OCI-LY7 (cell line): Measurements from ENCODE around the gene COLEC12. TPM values are rescaled to one million over a fixed set of nuclear protein-coding genes. Genes with fewer than 3 reads are reported as not detected.

Source experiments
- BruUV-seq: library from RNA; stranded (reverse); fragments of 400-500 nt; replicated peaks from 2 replicates; lab custom pipeline; 2021; lab: Mats Ljungman, UMichigan
- CTCF ChIA-PET: fragments of 300-600 bp; sonication (Branson Sonifier 250); formaldehyde crosslinking; loops from one replicate; lab custom pipeline; 2022; ENCODE audit warnings: antibody characterized with exemption; ENCODE audit not compliant: unreplicated experiment; lab: Charles Lee
- POLR2A ChIA-PET: fragments of 300-600 bp; sonication (Branson Sonifier 250); formaldehyde crosslinking; loops from one replicate; lab custom pipeline; 2022; ENCODE audit warnings: antibody characterized with exemption; lab: Charles Lee
- DNase-seq: peaks from one replicate; pipeline ENCODE4 v3.0.0-alpha.2; 2015; ENCODE audit warnings: low spot score
- H2AFZ ChIP-seq: fragments of 200-600 bp; sonication (generic), shearing (Covaris generic); 2 replicates; pipeline ENCODE4 v1.6.1; 2014; ENCODE audit warnings: mild to moderate bottlenecking, antibody characterized with exemption, low read length, moderate library complexity
- H3K27ac ChIP-seq: fragments of 200-600 bp; sonication (generic); 2 replicates; pipeline ENCODE4 v1.5.1; 2014; ENCODE audit warnings: mixed run types, low read depth, mild to moderate bottlenecking, moderate library complexity, low read length, inconsistent platforms; ENCODE audit not compliant: poor library complexity, severe bottlenecking
- H3K36me3 ChIP-seq: fragments of 200-600 bp; sonication (generic); 2 replicates; pipeline ENCODE4 v1.6.1; 2014; ENCODE audit warnings: mild to moderate bottlenecking, antibody characterized with exemption, low read length, moderate library complexity, mixed read lengths; ENCODE audit not compliant: insufficient read depth
- H3K4me1 ChIP-seq: fragments of 200-600 bp; sonication (generic); 2 replicates; pipeline ENCODE4 v1.5.1; 2014; ENCODE audit warnings: mild to moderate bottlenecking, low read length; ENCODE audit not compliant: insufficient read depth, poor library complexity, severe bottlenecking
- H3K4me2 ChIP-seq: fragments of 200-600 bp; sonication (generic); 2 replicates; pipeline ENCODE4 v1.6.1; 2014; ENCODE audit warnings: mild to moderate bottlenecking, low read length
- H3K4me3 ChIP-seq: fragments of 200-600 bp; sonication (generic); 2 replicates; pipeline ENCODE4 v1.5.1; 2014; ENCODE audit warnings: mild to moderate bottlenecking, low read depth, low read length; ENCODE audit not compliant: poor library complexity, severe bottlenecking
- H3K79me2 ChIP-seq: fragments of 200-600 bp; sonication (generic); 2 replicates; pipeline ENCODE4 v1.6.1; 2016; ENCODE audit warnings: low read depth, mild to moderate bottlenecking, low read length, moderate library complexity, mixed read lengths; ENCODE audit not compliant: insufficient read depth
- H3K9me2 ChIP-seq: fragments of 200-600 bp; sonication (generic); 2 replicates; pipeline ENCODE4 v1.6.1; 2016; ENCODE audit warnings: mild to moderate bottlenecking, low read length, mixed read lengths; ENCODE audit not compliant: insufficient read depth
- H3K9me3 ChIP-seq: fragments of 200-600 bp; sonication (generic); 2 replicates; pipeline ENCODE4 v1.6.1; 2014; ENCODE audit warnings: mild to moderate bottlenecking, mixed run types, low read length, mixed read lengths
- H4K20me1 ChIP-seq: fragments of 200-600 bp; sonication (generic); 2 replicates; pipeline ENCODE4 v1.6.1; 2014; ENCODE audit warnings: mild to moderate bottlenecking, antibody characterized with exemption, low read length, moderate library complexity, mixed read lengths; ENCODE audit not compliant: insufficient read depth
- CTCF ChIP-seq: fragments of 200-600 bp; sonication (generic); conservative IDR thresholded peaks from 2 replicates; pipeline ENCODE4 v1.5.1; 2014; ENCODE audit warnings: mild to moderate bottlenecking, antibody characterized with exemption, low read length, moderate library complexity, mixed read lengths
- EZH2phosphoT487 ChIP-seq: fragments of 200-600 bp; sonication (generic); IDR thresholded peaks from 2 replicates; pipeline ENCODE4 v1.6.1; 2018; ENCODE audit warnings: low read depth, borderline replicate concordance, mild to moderate bottlenecking, mixed run types, antibody characterized with exemption, low read length, moderate library complexity, mixed read lengths
- intact Hi-C: fragments of 100-400 bp; cut with micrococcal nuclease; formaldehyde crosslinking; loops from one replicate; pipeline ENCODE4 v1.10.0; 2022; ENCODE audit not compliant: unreplicated experiment
- total RNA-seq, 2 experiments: library from RNA; depleted of rRNA in 1 of 2; stranded (reverse); fragments of >200 nt in 1 of 2; shearing (Covaris generic) in 1 of 2; gene quantifications; 2 replicates each; pipeline ENCODE4 v1.2.3, GENCODE V29; 2014 to 2022

Gene COLEC12
- total RNA-seq, 2 experiments from 2014 or later, result not detected

GRCh38 chr18:499776-500631 lies 497 bp downstream of the COLEC12 start:
- no peaks in the 10 kb centered on the region for H4K20me1 ChIP-seq
- no peak for TF ChIP-seq EZH2phosphoT487
- TF ChIP-seq CTCF, result no peak
- DNase-seq, result no peak
- H3K9me2 ChIP-seq, result no peaks in the 10 kb centered on the region
- BruUV-seq, result no TSS peak
- no peak overlapping the region for H3K4me3 ChIP-seq
- no peaks in the 10 kb centered on the region for H3K79me2 ChIP-seq
- H3K9me3 ChIP-seq, result no peaks in the 10 kb centered on the region
- no peak overlapping the region for H2AFZ ChIP-seq
- no peaks in the 10 kb centered on the region for H3K4me1 ChIP-seq
- no peak overlapping the region for H3K4me2 ChIP-seq
- H3K36me3 ChIP-seq, result no peaks in the 10 kb centered on the region
- CTCF ChIA-PET, result no interaction called here
- H3K27ac ChIP-seq, result no peak overlapping the region
- intact Hi-C loops, result no loop called here
- POLR2A ChIA-PET, result no interaction called here

DNA sequence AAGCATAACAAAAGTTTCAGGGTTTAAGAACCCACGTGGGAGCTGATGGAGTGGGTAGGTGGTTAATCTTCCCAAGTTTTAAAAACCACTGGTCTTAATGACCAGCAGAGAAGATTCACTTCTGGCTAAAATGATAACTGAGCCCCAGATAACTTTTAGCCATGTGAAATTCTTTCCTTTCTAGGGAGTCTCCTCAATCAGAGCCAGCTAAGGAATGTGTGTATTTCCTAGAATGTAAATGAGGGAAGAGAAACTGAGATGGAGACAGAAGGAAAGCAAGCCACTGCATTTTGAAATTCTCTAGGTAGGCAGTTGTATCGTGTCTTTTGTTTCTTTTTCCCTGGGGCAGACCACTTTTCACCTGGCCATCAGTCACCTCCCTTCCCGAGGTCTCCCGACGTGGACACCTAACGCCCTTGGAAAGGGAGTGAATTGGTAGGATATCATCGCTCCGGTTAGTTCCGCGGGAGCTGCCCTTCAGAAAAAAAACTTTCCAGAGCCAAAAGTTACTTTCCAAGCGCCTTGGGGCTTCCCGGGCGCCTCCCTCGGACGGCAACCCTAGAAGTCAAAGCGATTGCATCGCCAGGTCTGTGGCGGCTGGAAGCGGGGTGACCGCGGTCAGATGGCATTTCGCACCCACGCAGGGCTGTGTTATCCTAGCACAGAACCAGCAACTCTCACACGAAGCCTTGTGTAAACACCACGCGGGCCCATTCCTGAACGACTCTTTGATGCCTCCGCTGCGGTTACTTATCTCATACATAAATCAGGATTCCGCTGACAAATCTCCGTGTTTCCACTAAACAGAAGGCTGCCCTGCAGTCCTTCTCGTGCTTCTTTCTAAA lies 1.3 kb downstream of the COLEC12 start:
- H4K20me1 ChIP-seq, result no peaks in the 10 kb centered on the region
- CTCF ChIA-PET, result no interaction called here
- no peak overlapping the region for H3K27ac ChIP-seq
- no peaks in the 10 kb centered on the region for H3K9me2 ChIP-seq
- no peak for DNase-seq
- H3K36me3 ChIP-seq, result no peaks in the 10 kb centered on the region
- POLR2A ChIA-PET, result no interaction called here
- no peaks in the 10 kb centered on the region for H3K79me2 ChIP-seq
- no peak overlapping the region for H3K4me2 ChIP-seq
- no TSS peak for BruUV-seq
- intact Hi-C loops, result no loop called here
- H3K9me3 ChIP-seq, result no peaks in the 10 kb centered on the region
- TF ChIP-seq EZH2phosphoT487 (no peak), CTCF (no peak)
- H3K4me1 ChIP-seq, result no peaks in the 10 kb centered on the region
- no peak overlapping the region for H2AFZ ChIP-seq
- H3K4me3 ChIP-seq, result no peak overlapping the region
